ENCODE data around the gene OR6K6.

DNA sequence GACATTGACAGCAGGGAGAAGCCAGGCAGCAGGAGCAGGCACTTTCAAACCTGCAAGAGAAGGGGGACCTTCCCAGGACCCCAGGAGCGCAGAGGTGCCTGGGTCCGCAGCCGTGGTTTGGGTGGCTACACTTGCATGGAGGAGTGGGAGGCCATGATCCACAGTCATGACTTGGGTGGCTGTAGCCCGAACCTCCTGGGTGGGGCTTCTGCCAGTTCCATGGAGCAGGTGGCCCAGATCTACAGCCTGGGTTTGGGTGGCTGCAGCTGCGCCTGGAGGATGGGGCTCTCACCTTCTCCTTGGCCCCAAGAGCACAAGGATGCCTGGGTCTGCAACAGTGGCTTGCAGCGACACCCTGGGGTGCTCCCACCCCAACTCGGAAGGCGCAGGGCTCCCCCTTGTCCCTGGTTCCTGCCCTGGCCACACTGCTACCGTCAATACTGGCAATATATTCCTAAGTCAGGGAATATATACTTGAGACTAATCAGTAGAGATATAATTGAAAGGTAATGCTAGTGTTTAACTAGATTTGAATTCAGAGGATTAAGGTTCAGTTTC is 2.3 kb upstream of the OR6K6 start:
- TF ChIP-seq POLR2A (IDR thresholded peaks at IDR 0.05): no peak
- TF ChIP-seq, protein P1, sequence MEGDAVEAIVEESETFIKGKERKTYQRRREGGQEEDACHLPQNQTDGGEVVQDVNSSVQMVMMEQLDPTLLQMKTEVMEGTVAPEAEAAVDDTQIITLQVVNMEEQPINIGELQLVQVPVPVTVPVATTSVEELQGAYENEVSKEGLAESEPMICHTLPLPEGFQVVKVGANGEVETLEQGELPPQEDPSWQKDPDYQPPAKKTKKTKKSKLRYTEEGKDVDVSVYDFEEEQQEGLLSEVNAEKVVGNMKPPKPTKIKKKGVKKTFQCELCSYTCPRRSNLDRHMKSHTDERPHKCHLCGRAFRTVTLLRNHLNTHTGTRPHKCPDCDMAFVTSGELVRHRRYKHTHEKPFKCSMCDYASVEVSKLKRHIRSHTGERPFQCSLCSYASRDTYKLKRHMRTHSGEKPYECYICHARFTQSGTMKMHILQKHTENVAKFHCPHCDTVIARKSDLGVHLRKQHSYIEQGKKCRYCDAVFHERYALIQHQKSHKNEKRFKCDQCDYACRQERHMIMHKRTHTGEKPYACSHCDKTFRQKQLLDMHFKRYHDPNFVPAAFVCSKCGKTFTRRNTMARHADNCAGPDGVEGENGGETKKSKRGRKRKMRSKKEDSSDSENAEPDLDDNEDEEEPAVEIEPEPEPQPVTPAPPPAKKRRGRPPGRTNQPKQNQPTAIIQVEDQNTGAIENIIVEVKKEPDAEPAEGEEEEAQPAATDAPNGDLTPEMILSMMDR (IDR thresholded peaks at IDR 0.05 in 4 of 5, conservative IDR thresholded peaks at IDR 0.05 in 1 of 5): no peak

Measured in gastrocnemius medialis (tissue), 4 donors.